Measurements from ENCODE around the gene PCBP4. TPM values are rescaled to one million over a fixed set of nuclear protein-coding genes. Genes with fewer than 3 reads are reported as not detected.

The PCBP4 gene
- total RNA-seq, 1 donor from 2014 or later, result 47.5 TPM

- Mint-ChIP-seq H3K27ac (ENCODE audit: unreplicated experiment) (no peak overlapping the region), H3K27me3 (ENCODE audit: unreplicated experiment) (no peaks in the 10 kb centered on the region), H3K4me1 (ENCODE audit: unreplicated experiment) (no peaks in the 10 kb centered on the region), H3K4me3 (ENCODE audit: unreplicated experiment) (no peak overlapping the region), H3K36me3 (ENCODE audit: unreplicated experiment) (peaks cover 32% of the 10 kb centered on the region), H3K9me3 (ENCODE audit: unreplicated experiment) (no peaks in the 10 kb centered on the region)
- peak; percentile 78 for DNase-seq (ENCODE audit: extremely low spot score, unreplicated experiment)
- no peak for TF ChIP-seq CTCF (IDR thresholded peaks at IDR 0.05)
These were observed 33.0 kb downstream of the PCBP4 start for GRCh38 chr3:51934139-51934850.

GRCh38 chr3:51933471-51934138, 33.6 kb downstream of the PCBP4 start:
- Mint-ChIP-seq H3K4me1 (ENCODE audit: unreplicated experiment) (no peaks in the 10 kb centered on the region), H3K36me3 (ENCODE audit: unreplicated experiment) (peaks cover 32% of the 10 kb centered on the region), H3K9me3 (ENCODE audit: unreplicated experiment) (no peaks in the 10 kb centered on the region), H3K27me3 (ENCODE audit: unreplicated experiment) (no peaks in the 10 kb centered on the region), H3K27ac (ENCODE audit: unreplicated experiment) (no peak overlapping the region), H3K4me3 (ENCODE audit: unreplicated experiment) (no peak overlapping the region)
- peak; percentile 74 for DNase-seq (ENCODE audit: extremely low spot score, unreplicated experiment)
- TF ChIP-seq CTCF (IDR thresholded peaks at IDR 0.05), result no peak

- H3K27ac Mint-ChIP-seq (ENCODE audit: unreplicated experiment), result no peak overlapping the region
- H3K27me3 Mint-ChIP-seq (ENCODE audit: unreplicated experiment), result no peaks in the 10 kb centered on the region
- peak; percentile 76 for DNase-seq (ENCODE audit: extremely low spot score, unreplicated experiment)
- TF ChIP-seq CTCF (IDR thresholded peaks at IDR 0.05), result no peak
- no peaks in the 10 kb centered on the region for H3K9me3 Mint-ChIP-seq (ENCODE audit: unreplicated experiment)
- H3K4me1 Mint-ChIP-seq (ENCODE audit: unreplicated experiment), result no peaks in the 10 kb centered on the region
- no peak overlapping the region for H3K4me3 Mint-ChIP-seq (ENCODE audit: unreplicated experiment)
- H3K36me3 Mint-ChIP-seq (ENCODE audit: unreplicated experiment), result peaks cover 27% of the 10 kb centered on the region
These were observed 34.5 kb downstream of the PCBP4 start for GRCh38 chr3:51932471-51933370.

- Mint-ChIP-seq H3K4me1 (ENCODE audit: unreplicated experiment) (no peaks in the 10 kb centered on the region), H3K27ac (ENCODE audit: unreplicated experiment) (no peak overlapping the region), H3K9me3 (ENCODE audit: unreplicated experiment) (no peaks in the 10 kb centered on the region), H3K27me3 (ENCODE audit: unreplicated experiment) (no peaks in the 10 kb centered on the region), H3K4me3 (ENCODE audit: unreplicated experiment) (no peak overlapping the region), H3K36me3 (ENCODE audit: unreplicated experiment) (peaks cover 17% of the 10 kb centered on the region)
- no peak for TF ChIP-seq CTCF (IDR thresholded peaks at IDR 0.05)
- DNase-seq (ENCODE audit: extremely low spot score, unreplicated experiment), result peak; percentile 56
These were observed 35.5 kb downstream of the PCBP4 start for GRCh38 chr3:51931756-51932155.
